OCI-LY7 (cell line): ENCODE data around the gene MTOR. TPM values are rescaled to one million over a fixed set of nuclear protein-coding genes. Genes with fewer than 3 reads are reported as not detected.

Experiments used
- BruUV-seq: library from RNA; stranded (reverse); fragments of 400-500 nt; replicated peaks from 2 replicates; lab custom pipeline; 2021; lab: Mats Ljungman, UMichigan
- CTCF ChIA-PET: fragments of 300-600 bp; sonication (Branson Sonifier 250); formaldehyde crosslinking; loops from one replicate; lab custom pipeline; 2022; ENCODE audit warnings: antibody characterized with exemption; ENCODE audit not compliant: unreplicated experiment; lab: Charles Lee
- POLR2A ChIA-PET: fragments of 300-600 bp; sonication (Branson Sonifier 250); formaldehyde crosslinking; loops from one replicate; lab custom pipeline; 2022; ENCODE audit warnings: antibody characterized with exemption; lab: Charles Lee
- DNase-seq: peaks from one replicate; pipeline ENCODE4 v3.0.0-alpha.2; 2015; ENCODE audit warnings: low spot score
- H2AFZ ChIP-seq: fragments of 200-600 bp; sonication (generic), shearing (Covaris generic); 2 replicates; pipeline ENCODE4 v1.6.1; 2014; ENCODE audit warnings: mild to moderate bottlenecking, antibody characterized with exemption, low read length, moderate library complexity
- H3K27ac ChIP-seq: fragments of 200-600 bp; sonication (generic); 2 replicates; pipeline ENCODE4 v1.5.1; 2014; ENCODE audit warnings: mixed run types, low read depth, mild to moderate bottlenecking, moderate library complexity, low read length, inconsistent platforms; ENCODE audit not compliant: poor library complexity, severe bottlenecking
- H3K36me3 ChIP-seq: fragments of 200-600 bp; sonication (generic); 2 replicates; pipeline ENCODE4 v1.6.1; 2014; ENCODE audit warnings: mild to moderate bottlenecking, antibody characterized with exemption, low read length, moderate library complexity, mixed read lengths; ENCODE audit not compliant: insufficient read depth
- H3K4me1 ChIP-seq: fragments of 200-600 bp; sonication (generic); 2 replicates; pipeline ENCODE4 v1.5.1; 2014; ENCODE audit warnings: mild to moderate bottlenecking, low read length; ENCODE audit not compliant: insufficient read depth, poor library complexity, severe bottlenecking
- H3K4me2 ChIP-seq: fragments of 200-600 bp; sonication (generic); 2 replicates; pipeline ENCODE4 v1.6.1; 2014; ENCODE audit warnings: mild to moderate bottlenecking, low read length
- H3K4me3 ChIP-seq: fragments of 200-600 bp; sonication (generic); 2 replicates; pipeline ENCODE4 v1.5.1; 2014; ENCODE audit warnings: mild to moderate bottlenecking, low read depth, low read length; ENCODE audit not compliant: poor library complexity, severe bottlenecking
- H3K79me2 ChIP-seq: fragments of 200-600 bp; sonication (generic); 2 replicates; pipeline ENCODE4 v1.6.1; 2016; ENCODE audit warnings: low read depth, mild to moderate bottlenecking, low read length, moderate library complexity, mixed read lengths; ENCODE audit not compliant: insufficient read depth
- H3K9me2 ChIP-seq: fragments of 200-600 bp; sonication (generic); 2 replicates; pipeline ENCODE4 v1.6.1; 2016; ENCODE audit warnings: mild to moderate bottlenecking, low read length, mixed read lengths; ENCODE audit not compliant: insufficient read depth
- H3K9me3 ChIP-seq: fragments of 200-600 bp; sonication (generic); 2 replicates; pipeline ENCODE4 v1.6.1; 2014; ENCODE audit warnings: mild to moderate bottlenecking, mixed run types, low read length, mixed read lengths
- H4K20me1 ChIP-seq: fragments of 200-600 bp; sonication (generic); 2 replicates; pipeline ENCODE4 v1.6.1; 2014; ENCODE audit warnings: mild to moderate bottlenecking, antibody characterized with exemption, low read length, moderate library complexity, mixed read lengths; ENCODE audit not compliant: insufficient read depth
- CTCF ChIP-seq: fragments of 200-600 bp; sonication (generic); conservative IDR thresholded peaks from 2 replicates; pipeline ENCODE4 v1.5.1; 2014; ENCODE audit warnings: mild to moderate bottlenecking, antibody characterized with exemption, low read length, moderate library complexity, mixed read lengths
- EZH2phosphoT487 ChIP-seq: fragments of 200-600 bp; sonication (generic); IDR thresholded peaks from 2 replicates; pipeline ENCODE4 v1.6.1; 2018; ENCODE audit warnings: low read depth, borderline replicate concordance, mild to moderate bottlenecking, mixed run types, antibody characterized with exemption, low read length, moderate library complexity, mixed read lengths
- intact Hi-C: fragments of 100-400 bp; cut with micrococcal nuclease; formaldehyde crosslinking; loops from one replicate; pipeline ENCODE4 v1.10.0; 2022; ENCODE audit not compliant: unreplicated experiment
- total RNA-seq, 2 experiments: library from RNA; depleted of rRNA in 1 of 2; stranded (reverse); fragments of >200 nt in 1 of 2; shearing (Covaris generic) in 1 of 2; gene quantifications; 2 replicates each; pipeline ENCODE4 v1.2.3, GENCODE V29; 2014 to 2022

The MTOR gene
- total RNA-seq, 2 experiments from 2014 or later: 41.1 to 58.6 TPM

- CTCF ChIA-PET: interaction anchor here (1.9 kb wide), 1 partner anchor 34 kb away, joined by 4 read pairs; no protein-coding TSS in a partner anchor
- Histone ChIP-seq H3K4me3 (no peak overlapping the region), H3K4me1 (peaks cover 19% of the 10 kb centered on the region), H3K79me2 (no peaks in the 10 kb centered on the region), H3K4me2 (0 out of 2 replicates have a peak overlapping the region, but pooled peaks have one; percentile 57), H4K20me1 (no peaks in the 10 kb centered on the region), H3K9me3 (no peaks in the 10 kb centered on the region), H3K27ac (peak overlapping the region; percentile 54), H2AFZ (no peak overlapping the region), H3K9me2 (no peaks in the 10 kb centered on the region), H3K36me3 (peaks cover 94% of the 10 kb centered on the region)
- intact Hi-C loops: loop anchor here (1.0 kb wide), 1 partner anchor 34 kb away; no protein-coding TSS in a partner anchor
- TF ChIP-seq CTCF: no peak
- no peak for TF ChIP-seq EZH2phosphoT487
- POLR2A ChIA-PET: interaction anchor here (2.1 kb wide), 1 partner anchor 10 kb away, joined by 11 read pairs; no protein-coding TSS in a partner anchor
- no peak for DNase-seq
- BruUV-seq: no TSS peak
These were observed 190.7 kb downstream of the MTOR start for GRCh38 chr1:11071463-11072215.

- H3K79me2 ChIP-seq: no peaks in the 10 kb centered on the region
- intact Hi-C loops: no loop called here
- no peaks in the 10 kb centered on the region for H4K20me1 ChIP-seq
- no peak overlapping the region for H3K4me3 ChIP-seq
- peaks cover 94% of the 10 kb centered on the region for H3K36me3 ChIP-seq
- CTCF ChIA-PET: no interaction called here
- H3K27ac ChIP-seq: no peak overlapping the region
- H3K4me1 ChIP-seq: peaks cover 19% of the 10 kb centered on the region
- no TSS peak for BruUV-seq
- no peak overlapping the region for H3K4me2 ChIP-seq
- no peak for DNase-seq
- no peaks in the 10 kb centered on the region for H3K9me2 ChIP-seq
- POLR2A ChIA-PET: interaction anchor here (0.6 to 2.1 kb wide), 4 partner anchors 10 to 757 kb away, joined by 3 to 11 read pairs (median 3); no protein-coding TSS in a partner anchor
- no peaks in the 10 kb centered on the region for H3K9me3 ChIP-seq
- no peak overlapping the region for H2AFZ ChIP-seq
- no peak for TF ChIP-seq CTCF
- TF ChIP-seq EZH2phosphoT487: no peak
These were observed 191.5 kb downstream of the MTOR start for GRCh38 chr1:11070876-11071275.
